ENCODE data around the gene PSMA6.

DNA sequence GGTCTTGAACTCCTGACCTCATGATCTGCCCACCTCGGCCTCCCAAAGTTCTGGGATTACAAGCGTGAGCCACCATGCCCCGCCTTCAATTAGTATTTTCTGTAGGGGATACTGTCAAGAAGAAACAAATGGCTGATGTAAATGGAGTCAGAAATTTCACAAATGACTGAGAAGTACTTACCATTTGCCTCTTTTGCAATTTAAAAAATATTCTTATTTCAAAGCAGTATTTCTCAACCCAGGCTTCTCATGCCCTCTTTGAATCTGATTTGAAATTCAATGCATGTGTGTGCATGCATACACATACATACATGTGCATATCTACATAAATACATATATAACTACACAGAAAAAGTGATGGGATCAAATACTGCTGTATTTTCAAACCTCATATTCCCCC is 4.4 kb downstream of the PSMA6 start:
- TF ChIP-seq GATA2 (IDR thresholded peaks at IDR 0.05; ENCODE audit: low read depth, low read length) (no peak), GATA3 (IDR thresholded peaks at IDR 0.05; ENCODE audit: low read depth, low read length) (no peak)

Measured in SH-SY5Y (cell line).